Posterior cingulate gyrus (tissue), 11 donors: ENCODE results near the gene GGT5.
A peak's percentile ranks its signal among the peaks of the same experiment; 100 is the strongest.
"Not testable (repeated sequence)": the region's sequence is repeated elsewhere in the genome, so short reads cannot be mapped to it uniquely, and the experiment has no call there.

ENCODE experiments used
- DNase-seq, 10 donors: peaks; one replicate each; pipeline versions ENCODE4 v3.0.0 to v3.0.0-alpha.2; 2020 to 2021; ENCODE audit warnings: mixed read lengths in 3 of 10
- intact Hi-C: fragments of 100-400 bp; cut with DNase I; formaldehyde crosslinking; loops from one replicate; pipeline ENCODE4 v1.15.1; 2023

The GGT5 gene

DNA sequence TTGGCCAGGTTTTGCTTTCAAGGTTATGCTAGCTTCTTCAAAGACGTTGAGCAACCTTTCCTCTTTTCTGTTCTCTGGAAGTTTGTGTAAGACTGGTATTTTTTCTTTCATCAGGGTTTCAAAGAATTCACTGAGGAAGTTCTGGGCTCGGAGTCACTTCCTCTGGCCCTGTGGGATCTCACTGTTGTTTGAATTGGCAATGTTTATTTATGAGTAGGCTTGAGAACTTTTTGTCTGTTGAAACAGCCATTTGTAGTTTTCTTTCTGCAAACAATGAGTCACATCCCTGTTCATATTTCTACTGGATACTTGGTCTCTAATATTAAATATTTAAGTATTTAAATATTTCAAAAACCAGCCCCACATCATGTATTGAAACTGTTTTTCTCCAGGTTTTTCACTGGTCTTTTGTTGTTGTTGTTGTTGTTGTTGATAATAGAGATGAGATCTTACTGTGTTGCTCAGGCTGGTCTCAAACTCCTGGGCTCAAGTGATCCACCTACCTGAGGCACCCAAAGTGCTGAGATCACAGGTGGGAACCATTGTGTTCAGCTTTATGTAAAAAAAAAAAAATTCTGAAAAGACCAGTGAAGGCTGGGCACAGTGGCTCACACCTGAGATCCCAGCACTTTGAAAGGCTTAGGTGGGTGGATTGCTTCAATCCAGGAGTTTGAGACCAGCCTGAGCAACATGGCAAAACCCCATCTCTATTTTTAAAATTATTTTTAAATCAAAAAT lies 36.7 kb downstream of the GGT5 start:
- DNase-seq, result peak in 2 of 10 donors; percentile 22 to 27
- intact Hi-C loops, result no loop called here

DNA sequence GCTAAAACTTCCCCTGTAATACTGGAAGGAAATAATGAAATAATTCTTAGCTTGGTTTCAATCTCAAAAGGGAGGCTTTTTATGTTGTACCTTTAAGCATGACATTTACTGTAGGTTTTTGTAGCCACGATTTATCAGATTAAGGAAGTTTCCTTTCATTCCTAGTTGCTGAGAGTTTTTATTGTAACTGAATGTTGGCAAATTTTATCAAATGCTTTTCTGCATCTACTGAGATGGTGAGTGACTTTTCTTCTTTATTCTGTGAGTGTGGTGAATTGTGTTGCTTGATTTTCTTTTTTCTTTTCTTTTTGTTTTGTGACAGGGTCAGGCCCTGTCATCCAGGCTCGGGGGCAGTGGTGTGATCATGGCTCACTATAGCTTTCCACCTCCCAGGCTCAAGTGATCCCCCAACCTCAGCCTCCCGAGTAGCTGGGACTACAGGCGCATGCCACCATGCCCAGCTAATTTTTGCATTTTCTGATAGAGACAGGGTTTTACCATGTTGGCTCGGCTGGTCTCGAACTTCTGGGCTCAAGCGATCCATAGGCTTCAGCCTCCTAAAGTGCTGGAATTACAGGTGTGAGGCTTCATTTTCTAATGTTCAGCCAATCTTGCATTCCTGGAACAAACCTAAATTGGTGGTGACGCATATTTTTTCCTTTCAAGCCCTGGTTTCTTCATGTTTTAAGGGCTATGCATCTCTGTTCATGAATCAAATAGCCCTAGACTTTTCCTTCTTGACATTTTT lies 37.4 kb downstream of the GGT5 start:
- peak in 2 of 10 donors; percentile 22 to 25 for DNase-seq
- intact Hi-C loops, result no loop called here

DNA sequence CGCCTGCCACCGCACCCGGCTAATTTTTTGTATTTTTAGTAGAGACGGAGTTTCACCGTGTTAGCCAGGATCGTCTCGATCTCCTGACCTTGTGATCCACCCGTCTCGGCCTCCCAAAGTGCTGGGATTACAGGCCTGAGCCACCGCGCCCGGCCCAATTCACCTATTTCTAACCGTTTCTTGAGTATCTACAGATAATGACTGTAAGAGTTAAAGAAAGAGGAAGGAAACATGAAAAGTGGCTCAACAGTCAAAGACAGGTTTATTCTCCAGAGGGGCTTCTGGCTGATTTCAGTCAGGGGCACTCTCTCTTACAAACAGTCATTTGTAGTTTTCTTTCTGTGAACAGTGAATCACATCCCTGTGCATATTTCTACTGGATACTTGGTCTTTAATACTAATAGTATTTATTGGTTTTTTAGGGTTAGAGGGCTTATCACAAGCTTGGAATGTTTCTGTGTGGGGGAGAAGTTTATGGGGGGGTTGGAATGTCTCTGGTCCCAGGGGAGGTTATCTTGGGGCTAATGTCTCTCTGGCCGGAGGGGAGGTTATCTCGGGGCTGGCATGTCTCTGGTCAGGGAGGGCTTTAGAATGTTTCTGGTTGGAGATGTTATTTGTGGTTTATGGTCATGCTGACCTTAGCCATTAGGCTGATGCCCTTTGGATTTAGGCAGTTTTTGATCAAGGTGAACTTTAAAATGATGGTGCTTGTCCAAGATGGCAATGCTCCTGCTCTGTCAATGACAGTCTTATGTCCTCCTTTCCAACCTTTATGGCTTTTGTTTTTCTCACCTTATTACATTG lies 38.2 kb downstream of the GGT5 start:
- DNase-seq, result peak in 2 of 10 donors; percentile 52 to 53
- intact Hi-C loops, result not testable (repeated sequence)

DNA sequence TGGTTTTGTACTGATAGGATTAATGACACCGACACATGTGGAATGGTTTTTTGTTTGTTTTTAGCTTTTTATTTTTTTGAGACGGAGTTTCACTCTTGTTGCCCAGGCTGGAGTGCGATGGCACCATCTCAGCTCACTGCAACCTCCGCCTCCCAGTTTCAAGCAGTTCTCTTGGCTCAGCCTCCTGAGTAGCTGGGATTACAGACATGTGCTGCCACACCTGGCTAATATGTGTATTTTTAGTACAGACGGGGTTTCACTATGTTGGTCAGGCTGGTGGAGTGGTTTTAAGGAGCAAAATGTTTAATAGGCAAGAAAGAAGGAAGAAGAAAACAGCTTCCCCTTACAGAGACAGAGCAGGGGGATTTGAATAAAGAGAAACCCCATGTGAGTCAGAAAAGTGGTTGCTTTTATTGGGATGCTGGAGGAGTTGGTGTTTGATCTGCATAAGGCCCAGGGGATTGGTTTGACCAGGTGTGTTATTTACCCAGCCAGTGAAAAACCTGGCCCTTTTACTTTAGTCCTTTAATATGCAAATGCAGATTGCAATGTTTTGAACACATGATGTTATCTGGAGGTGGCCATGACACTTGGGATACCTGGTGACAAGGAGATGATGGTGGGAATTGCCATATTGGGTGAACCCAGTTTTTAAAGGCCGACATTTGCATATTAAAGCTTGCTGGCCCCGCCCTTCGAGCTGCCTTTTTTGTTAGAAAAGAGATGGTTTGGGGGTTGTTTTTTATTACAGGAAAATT lies 39.3 kb downstream of the GGT5 start:
- intact Hi-C loops, result no loop called here
- DNase-seq, result peak in 2 of 10 donors; percentile 12 to 20

DNA sequence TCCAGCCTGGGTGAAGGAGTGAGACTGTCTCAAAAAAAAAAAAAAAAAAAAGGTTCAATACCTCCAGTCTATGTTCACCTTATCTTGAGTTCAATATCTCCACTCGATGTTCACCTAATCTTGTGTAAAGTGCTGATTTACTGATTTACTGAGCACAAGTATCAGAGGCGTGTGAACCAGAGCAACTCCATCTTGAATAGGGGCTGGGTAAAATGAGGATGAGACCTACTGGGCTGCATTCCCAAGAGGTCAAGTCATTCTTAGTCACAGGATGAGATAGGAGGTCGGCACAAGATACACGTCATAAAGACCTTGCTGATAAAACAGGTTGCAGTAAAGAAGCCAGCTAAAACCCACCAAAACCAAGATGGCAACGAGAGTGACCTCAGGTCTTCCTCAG lies 41.0 kb downstream of the GGT5 start:
- intact Hi-C loops, DNase-seq: not testable (repeated sequence)

DNA sequence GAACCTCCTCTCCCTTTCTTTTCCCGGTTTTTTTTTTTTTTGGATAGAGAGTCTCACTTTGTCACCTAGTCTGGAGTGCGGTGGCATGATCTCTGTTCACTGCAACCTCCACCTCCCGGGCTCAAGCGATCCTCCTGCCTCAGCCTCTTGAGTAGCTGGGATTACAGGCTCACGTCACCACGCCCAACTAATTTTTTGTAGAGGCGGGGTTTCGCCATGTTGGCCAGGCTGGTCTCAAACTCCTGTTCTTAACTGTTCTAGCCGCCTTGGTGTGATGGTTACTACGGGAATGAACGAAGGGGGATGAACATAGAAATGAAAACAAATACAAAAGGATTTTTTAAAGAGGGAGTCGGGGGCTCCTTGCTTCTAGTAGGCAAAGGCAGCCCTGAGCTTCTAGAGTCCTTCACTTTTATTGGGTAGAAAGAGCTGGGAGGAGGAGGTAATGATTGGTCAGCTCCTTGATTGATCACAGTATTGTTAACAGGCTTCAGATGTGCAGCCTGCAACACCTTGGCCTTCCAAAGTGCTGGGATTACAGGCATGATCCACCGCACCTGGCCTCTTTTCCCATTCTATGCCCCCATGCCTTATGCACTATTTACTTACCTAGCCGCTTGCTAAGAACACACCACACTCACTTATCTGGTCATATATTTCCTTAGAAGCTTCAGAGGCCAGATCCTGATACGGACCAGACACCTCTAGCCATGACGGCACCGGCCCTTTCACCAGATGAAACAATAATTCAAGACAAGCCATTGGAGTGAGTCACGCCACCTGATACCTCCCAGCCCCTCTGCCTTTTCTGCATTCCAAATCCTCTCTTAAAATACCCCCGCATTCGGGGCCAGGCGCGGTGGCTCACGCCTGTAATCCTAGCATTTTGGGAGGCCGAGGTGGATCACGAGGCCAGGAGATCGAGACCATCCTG lies 42.9 kb downstream of the GGT5 start:
- peak in 2 of 10 donors; percentile 31 to 37 for DNase-seq
- intact Hi-C loops, result no loop called here

DNA sequence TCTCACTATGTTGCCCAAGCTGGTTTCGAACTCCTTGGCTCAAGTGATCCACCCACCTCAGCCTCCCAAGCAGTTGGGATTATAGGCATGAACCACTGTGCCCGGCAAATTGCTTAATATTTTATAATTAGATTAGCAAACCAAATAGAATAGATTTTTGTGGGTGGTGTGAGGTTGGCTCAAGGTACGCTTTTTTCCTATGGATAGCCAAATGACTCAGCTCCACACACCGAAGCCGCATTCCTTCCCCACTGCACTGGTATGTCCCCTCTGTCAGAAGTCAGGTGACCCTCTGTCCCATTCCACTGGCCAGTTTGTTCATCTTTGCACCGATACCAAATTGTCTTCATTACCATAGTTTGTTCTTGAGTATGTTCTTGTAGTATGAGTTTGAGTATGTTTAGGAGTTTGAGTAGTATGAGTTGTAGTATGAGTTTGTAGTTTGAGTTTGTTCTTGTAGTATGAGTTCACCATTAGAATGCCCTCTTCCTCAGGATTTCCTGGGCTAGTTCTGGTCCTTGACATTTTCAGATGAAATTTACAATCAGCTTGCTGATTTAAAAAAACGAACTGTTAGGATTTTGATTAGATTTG lies 44.2 kb downstream of the GGT5 start:
- DNase-seq, result peak in 3 of 10 donors; percentile 8 to 50 (median 8)
- intact Hi-C loops, result no loop called here

DNA sequence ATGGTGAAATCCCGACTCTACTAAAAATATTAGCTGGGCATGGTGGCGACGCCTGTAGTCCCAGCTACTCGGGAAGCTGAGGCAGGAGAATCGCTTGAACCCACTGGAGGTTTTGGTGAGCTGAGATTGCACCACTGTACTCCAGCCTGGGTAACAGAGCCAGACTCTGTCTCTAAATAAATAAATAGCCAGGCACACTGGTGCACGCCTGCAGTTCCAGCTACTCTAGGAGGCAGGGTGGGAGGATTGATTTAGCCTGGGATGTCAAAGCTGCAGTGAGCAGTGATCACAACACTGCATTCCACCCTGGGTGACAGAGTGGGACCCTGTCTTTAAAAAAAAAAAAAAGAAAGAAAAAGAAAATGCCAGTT lies 46.2 kb downstream of the GGT5 start:
- intact Hi-C loops, result no loop called here
- peak in 2 of 10 donors; percentile 7 to 35 for DNase-seq

DNA sequence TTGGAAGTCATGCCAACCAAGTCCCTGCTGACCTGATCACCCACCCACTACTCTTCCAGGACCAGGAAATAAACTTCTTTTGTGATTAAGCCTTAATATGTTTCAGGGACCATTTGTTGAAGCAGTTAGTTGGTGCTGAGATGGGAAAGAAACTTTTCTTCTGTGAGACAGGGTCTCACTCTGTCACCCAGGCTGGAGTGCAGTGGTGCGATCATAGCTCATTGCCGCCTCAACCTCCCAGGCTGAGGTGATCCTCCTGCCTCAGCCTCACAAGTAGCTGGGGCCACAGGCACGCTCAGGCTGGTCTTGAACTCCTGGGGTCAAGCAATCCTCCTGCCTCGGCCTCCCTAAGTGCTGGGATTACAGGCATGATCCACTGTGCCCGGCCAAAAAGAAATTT lies 53.0 kb downstream of the GGT5 start:
- peak in 4 of 10 donors; percentile 1 to 72 (median 55) for DNase-seq
- intact Hi-C loops, result no loop called here

DNA sequence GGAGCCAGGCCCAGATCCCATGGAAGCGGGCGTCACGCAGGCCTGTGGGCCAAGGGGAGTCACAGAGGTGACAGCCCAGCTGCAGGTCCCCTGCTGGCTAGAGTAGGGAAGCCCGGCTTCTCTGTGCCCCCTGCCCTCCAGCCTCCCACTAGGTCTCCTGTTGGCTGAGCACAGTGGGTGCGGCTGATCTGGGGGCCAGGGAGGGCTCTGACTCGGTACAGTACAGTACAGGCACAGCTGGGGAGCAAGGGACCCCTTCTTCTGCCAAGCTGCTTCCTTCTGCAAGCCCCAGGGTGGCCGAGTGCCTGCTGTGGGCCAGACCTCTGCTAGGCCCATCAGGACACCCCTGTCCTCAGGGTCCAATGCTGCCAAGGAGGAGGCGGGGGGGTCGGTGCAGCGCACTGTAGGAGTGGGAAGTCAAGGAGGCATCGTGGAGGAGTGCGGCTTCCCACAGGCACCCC lies 53.5 kb downstream of the GGT5 start:
- peak in 3 of 10 donors; percentile 51 to 79 (median 64) for DNase-seq

DNA sequence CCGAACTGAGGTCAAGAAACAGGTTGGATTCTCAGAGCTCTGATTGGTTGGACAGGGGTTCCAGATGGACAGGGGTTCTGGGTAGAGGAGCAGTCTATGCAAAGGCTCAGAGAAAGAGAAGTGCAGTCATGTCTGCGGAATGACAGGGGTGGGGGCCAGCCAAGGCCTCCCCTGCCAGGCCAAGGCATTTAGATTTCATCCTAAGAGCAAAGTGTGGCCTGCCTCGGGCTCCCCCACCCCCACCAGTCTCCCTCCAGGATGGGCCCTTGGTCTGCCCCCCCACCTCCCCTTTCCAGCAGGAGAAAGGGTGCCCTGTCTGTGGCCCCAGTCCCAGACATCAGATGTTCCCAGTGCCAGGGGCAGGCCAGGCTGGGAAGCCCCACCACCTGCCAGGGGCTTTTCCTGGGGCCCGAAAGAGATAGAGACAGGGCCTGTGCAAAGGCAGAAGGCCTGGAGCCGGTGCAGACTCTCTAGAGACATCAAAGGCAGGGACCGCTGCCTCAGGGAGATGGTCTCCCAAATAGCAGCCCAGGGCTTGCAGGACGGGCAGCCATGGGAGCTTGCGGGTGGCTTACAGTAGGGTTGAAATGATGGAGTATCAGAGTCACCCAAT lies 54.2 kb downstream of the GGT5 start:
- DNase-seq, result peak in 3 of 10 donors; percentile 39 to 76 (median 58)
- intact Hi-C loops, result no loop called here

More for the DNA sequence above, 53.5 kb downstream of the GGT5 start:
- intact Hi-C loops, result no loop called here

DNA sequence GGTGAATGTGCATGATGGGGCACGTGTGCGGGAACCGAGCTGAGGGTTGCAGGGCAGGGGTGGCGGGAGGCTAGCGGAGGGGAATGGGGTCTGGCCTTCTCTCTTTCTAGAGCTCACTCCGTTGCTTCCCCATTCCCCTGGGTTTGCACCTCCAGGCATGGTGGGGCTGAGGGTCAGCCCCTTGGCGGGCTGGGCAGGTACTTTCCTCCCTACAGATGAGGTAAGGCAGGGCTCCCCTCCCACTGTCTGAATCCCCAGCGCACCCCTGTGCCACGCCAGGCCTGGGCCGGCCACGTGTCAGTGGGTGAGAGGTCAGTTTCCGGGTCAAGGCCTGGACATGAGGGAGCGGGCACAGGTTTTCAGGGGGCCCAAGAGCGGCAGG lies 54.7 kb downstream of the GGT5 start:
- intact Hi-C loops, result no loop called here
- DNase-seq, result peak in 4 of 10 donors; percentile 1 to 74 (median 66)

DNA sequence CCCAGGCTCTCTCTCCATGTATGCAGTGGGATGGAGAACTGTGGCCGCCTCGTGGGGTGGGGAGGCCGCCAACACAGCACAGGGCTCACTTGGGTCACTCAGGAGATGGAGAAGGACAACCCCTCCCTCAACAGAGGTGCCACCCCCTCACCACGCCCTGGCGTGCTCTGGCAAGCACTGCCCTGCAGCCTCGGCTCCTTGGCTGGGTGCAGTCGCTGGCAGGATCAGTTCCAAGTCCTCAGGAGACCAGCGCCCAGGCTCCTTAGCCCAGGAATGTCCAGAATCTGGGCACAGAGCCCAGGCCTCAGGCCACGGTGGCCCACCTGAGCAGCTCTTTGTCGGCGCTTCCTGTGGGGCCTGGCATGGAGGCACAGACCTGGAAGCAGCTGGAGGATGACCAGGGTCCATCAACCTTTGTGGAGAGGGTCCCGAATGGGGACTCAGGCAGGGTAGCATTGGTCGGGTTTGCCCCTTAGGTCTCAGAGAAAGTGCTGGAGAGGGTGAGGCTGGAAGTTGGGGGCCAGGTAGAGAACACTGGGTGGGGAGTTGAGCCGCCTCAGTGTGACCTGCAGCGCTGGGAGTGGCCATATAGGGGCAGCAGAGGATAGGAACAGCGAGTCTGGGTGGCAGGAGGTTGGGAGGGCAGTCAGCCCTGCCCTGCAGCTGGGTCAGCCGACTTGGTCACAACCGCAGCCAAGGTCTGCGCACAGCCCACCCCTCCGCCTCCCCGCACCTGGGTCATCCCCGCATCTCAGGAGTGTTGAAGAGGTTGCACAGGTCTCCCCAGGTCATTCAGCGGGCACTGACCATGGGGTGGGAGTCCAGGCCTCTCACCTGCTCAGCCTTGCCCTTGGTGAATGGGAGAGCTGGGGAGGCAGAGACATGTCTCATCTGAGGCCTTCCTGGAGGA lies 55.4 kb downstream of the GGT5 start:
- DNase-seq, result peak in 8 of 10 donors; percentile 39 to 92 (median 54)
- intact Hi-C loops, result loop anchor here (5.0 kb wide), 1 partner anchor 58 kb away; the partner anchor contains the start of gene GGT5

DNA sequence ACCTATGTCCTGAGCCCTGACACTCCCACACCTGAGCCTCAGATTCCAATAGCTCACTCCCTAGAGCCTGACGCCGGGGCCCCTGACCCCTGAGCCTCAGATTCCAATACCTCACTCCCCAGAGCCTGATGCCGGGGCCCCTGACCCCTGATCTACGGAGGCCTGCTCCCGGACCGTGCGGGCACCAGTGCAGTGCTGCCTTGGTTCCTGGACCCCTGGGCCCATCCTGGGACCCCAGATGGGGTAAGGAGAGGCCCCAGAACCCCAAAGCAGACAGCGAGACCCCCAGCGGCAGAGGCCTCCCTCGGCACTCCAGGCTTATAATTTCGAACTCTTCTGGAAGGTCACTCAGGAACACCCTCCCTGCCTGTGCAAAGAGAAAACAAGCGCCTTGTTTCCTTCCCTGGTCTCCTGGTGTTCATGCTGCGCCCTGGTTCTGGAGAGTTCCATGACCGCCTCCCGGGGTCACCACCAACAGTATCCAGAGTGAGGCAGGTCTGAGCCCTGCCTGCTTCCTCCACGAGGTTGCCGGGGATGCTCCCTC lies 56.1 kb downstream of the GGT5 start:
- DNase-seq, result peak in 3 of 10 donors; percentile 0 to 74 (median 63)
- intact Hi-C loops, result loop anchor here (5.0 kb wide), 1 partner anchor 59 kb away; the partner anchor contains the start of gene GGT5

DNA sequence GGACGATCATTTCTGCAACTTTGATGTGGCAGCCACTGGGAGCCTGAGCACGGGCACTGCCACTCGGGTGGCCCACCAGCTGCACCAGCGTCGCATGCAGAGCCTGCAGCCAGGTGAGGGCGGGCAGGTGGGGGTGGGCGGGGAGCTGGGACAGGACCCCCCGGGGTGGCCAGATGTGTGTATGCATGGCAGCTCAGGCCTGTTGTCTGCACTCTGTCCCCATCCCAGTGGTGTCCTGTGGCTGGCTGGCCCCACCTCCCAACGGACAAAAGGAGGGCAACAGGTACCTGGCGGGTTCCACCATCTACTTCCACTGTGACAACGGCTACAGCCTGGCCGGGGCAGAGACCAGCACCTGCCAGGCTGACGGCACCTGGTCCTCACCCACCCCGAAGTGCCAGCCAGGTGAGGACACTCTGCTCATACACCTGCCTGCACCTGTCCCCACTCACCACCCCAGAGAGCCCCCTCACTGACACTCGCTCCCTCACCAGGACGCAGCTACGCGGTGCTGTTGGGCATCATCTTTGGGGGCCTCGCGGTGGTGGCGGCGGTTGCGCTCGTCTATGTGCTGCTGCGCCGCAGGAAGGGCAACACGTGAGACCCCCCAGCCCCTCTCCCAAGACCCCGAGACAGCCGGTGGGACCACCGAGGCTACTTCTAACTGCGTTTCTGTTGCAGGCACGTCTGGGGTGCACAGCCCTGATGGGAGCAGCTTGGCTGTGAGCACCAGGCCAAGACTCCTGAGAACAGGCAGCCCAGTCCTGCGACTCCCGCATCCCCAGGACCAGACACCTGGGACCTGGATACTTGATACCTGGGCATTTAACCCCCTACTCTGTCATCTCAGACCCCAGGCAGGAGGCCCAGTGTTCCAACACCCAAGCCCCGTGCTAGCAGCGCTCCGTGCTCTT lies 56.9 kb downstream of the GGT5 start:
- intact Hi-C loops, result loop anchor here (5.0 kb wide), 1 partner anchor 59 kb away; the partner anchor contains the start of gene GGT5
- peak in 4 of 10 donors; percentile 8 to 76 (median 62) for DNase-seq
